Adrenal gland (tissue), 12 donors: ENCODE results near the gene ARAP1. TPM values are rescaled to one million over a fixed set of nuclear protein-coding genes. Genes with fewer than 3 reads are reported as not detected.

Source experiments
- DNase-seq, 7 donors: peaks; one replicate each; pipeline ENCODE4 v3.0.0-alpha.2; 2019 to 2020
- H3K27ac ChIP-seq, 5 donors: fragments of 200-600 bp; sonication (generic) in 4 of 5; 1 replicate in 3 of 5; 2 replicates in 2 of 5; pipeline versions ENCODE4 v1.5.1 to v1.8.0; 2016 to 2020; ENCODE audit warnings: mild to moderate bottlenecking in 1 of 5
- H3K27me3 ChIP-seq: fragments of 200-600 bp; 2 replicates; pipeline ENCODE4 v1.8.0; 2021
- H3K36me3 ChIP-seq, 2 donors: fragments of 200-600 bp; replicated peaks in 1 of 2; 1 replicate in 1 of 2; 2 replicates in 1 of 2; pipeline versions ENCODE4 v1.5.1 to v1.8.0; 2018 to 2022
- H3K4me1 ChIP-seq, 2 donors: fragments of 200-600 bp; replicated peaks in 1 of 2; 1 replicate in 1 of 2; 2 replicates in 1 of 2; pipeline versions ENCODE4 v1.5.1 to v1.8.0; 2018 to 2021
- H3K4me3 ChIP-seq, 4 donors: fragments of 200-600 bp; sonication (generic) in 3 of 4; one replicate each; pipeline ENCODE4 v1.5.1; 2016 to 2018
- H3K9me3 ChIP-seq, 3 donors: fragments of 200-600 bp; sonication (generic) in 1 of 3; replicated peaks in 1 of 3; 1 replicate in 2 of 3; 2 replicates in 1 of 3; pipeline versions ENCODE4 v1.5.1 to v1.8.0; 2016 to 2021
- CTCF ChIP-seq, 6 experiments: fragments of 450-650 bp in 4 of 6; fragments of 200-600 bp in 2 of 6; sonication (generic) in 1 of 6; IDR thresholded peaks; 1 replicate in 5 of 6; 2 replicates in 1 of 6; pipeline versions ENCODE4 v1.5.1 to v1.8.0; 2016 to 2021; ENCODE audit warnings: antibody characterized with exemption in 6 of 6, mild to moderate bottlenecking in 2 of 6, moderate library complexity in 1 of 6
- POLR2A ChIP-seq, 2 donors: fragments of 450-650 bp; IDR thresholded peaks; one replicate each; pipeline ENCODE4 v1.6.1; 2017; ENCODE audit warnings: antibody characterized with exemption in 2 of 2, mild to moderate bottlenecking in 2 of 2, moderate library complexity in 1 of 2
- WGBS, 4 donors: extraction: QIAGEN DNeasy Blood & Tissue Kit in 2 of 4; methylation state at CpG; one replicate each; pipeline versions ENCODE4 v1.1.5 to v1.1.7; 2013 to 2017; 5-methylcytosine and 5-hydroxymethylcytosine counted together
- intact Hi-C, 2 donors: fragments of 100-400 bp; cut with DNase I; formaldehyde crosslinking; loops; one replicate each; pipeline versions ENCODE4 v1.14.1 to v1.15.0; 2022 to 2023
- polyA plus RNA-seq, 3 donors: library from polyadenylated mRNA; stranded (reverse); fragments of 200-250 nt in 2 of 3; fragments of 350-450 nt in 1 of 3; fragmentation: Illumina TruSeq in 1 of 3; extraction: RNeasy Lipid Tissue Mini Kit (QIAGEN cat#74804) in 1 of 3; gene quantifications; one replicate each; pipeline ENCODE4 v1.2.3, GENCODE V29; 2013 to 2014
- total RNA-seq, 9 donors: library from RNA; depleted of rRNA in 4 of 9; stranded (reverse); fragments of >200 nt in 4 of 9; fragments of 120-200 nt in 1 of 9; fragmentation: NEBNext Ultra II Directional in 1 of 9; extraction: Animal tissue kit (Norgen Biotek cat#: 25700) in 1 of 9; gene quantifications; one replicate each; pipeline versions ENCODE4 v1.1.0 to v1.2.4, GENCODE V29; 2013 to 2023
- donor health status: healthy with polysubstance abuse.
- donor health status: Bipolar disorder and iron deficiency.
- donor health status: DM: yes; HTN: yes; CAD: no.
- donor health status: DM: no; HTN: no; CAD: no.
- donor health status: DM: no; HTN: no; CAD: no.
- donor health status: DM: yes; HTN: yes; CAD: no.

ARAP1 gene
- total and polyA plus RNA-seq, 12 donors = 30.0 to 217 (median 149) TPM

GRCh38 chr11:72693271-72693968, 58.8 kb downstream of the ARAP1 start:
- intact Hi-C loops = no loop called here
- H3K27ac ChIP-seq = no peak overlapping the region

GRCh38 chr11:72692498-72693237, 59.5 kb downstream of the ARAP1 start:
- Histone ChIP-seq H3K9me3 (no peaks in the 10 kb centered on the region), H3K27ac (no peak overlapping the region), H3K4me1 (no peaks in the 10 kb centered on the region), H3K36me3 (peaks cover 0 to 98% of the 10 kb centered on the region in 2 donors), H3K4me3 (no peak overlapping the region), H3K27me3 (no peaks in the 10 kb centered on the region)
- TF ChIP-seq POLR2A (IDR thresholded peaks at IDR 0.05) = no peak
- no peak for TF ChIP-seq CTCF (IDR thresholded peaks at IDR 0.05)
- 78 to 86% (median 83%) methylated on average over 7 to 9 of the region's 9 CpGs for WGBS, 4 donors
- DNase-seq = no peak
- intact Hi-C loops = no loop called here

More at GRCh38 chr11:72693271-72693968, 58.8 kb downstream of the ARAP1 start:
- peaks cover 0 to 98% of the 10 kb centered on the region in 2 donors for H3K36me3 ChIP-seq
- no peaks in the 10 kb centered on the region for H3K27me3 ChIP-seq
- 95 to 96% (median 96%) methylated on average over 2 to 19 of the region's 19 CpGs for WGBS, 4 donors
- no peaks in the 10 kb centered on the region for H3K4me1 ChIP-seq
- no peaks in the 10 kb centered on the region for H3K9me3 ChIP-seq
- H3K4me3 ChIP-seq = no peak overlapping the region
- TF ChIP-seq POLR2A (IDR thresholded peaks at IDR 0.05) = no peak
- TF ChIP-seq CTCF (IDR thresholded peaks at IDR 0.05) = no peak
- DNase-seq = no peak

GRCh38 chr11:72690166-72690565, 62.0 kb downstream of the ARAP1 start:
- no peak for DNase-seq
- Histone ChIP-seq H3K27me3 (no peaks in the 10 kb centered on the region), H3K9me3 (no peaks in the 10 kb centered on the region), H3K27ac (no peak overlapping the region), H3K4me1 (no peaks in the 10 kb centered on the region), H3K36me3 (peaks cover 0 to 97% of the 10 kb centered on the region in 2 donors), H3K4me3 (no peak overlapping the region)
- WGBS, 4 donors = 86 to 93% (median 92%) methylated on average over 4 of the region's 4 CpGs
- TF ChIP-seq CTCF (IDR thresholded peaks at IDR 0.05) (no peak), POLR2A (IDR thresholded peaks at IDR 0.05) (no peak)
- intact Hi-C loops = no loop called here

- H3K9me3 ChIP-seq = no peaks in the 10 kb centered on the region
- 69 to 86% (median 79%) methylated on average over 5 to 7 of the region's 7 CpGs for WGBS, 4 donors
- DNase-seq = no peak
- TF ChIP-seq POLR2A (IDR thresholded peaks at IDR 0.05) (no peak), CTCF (IDR thresholded peaks at IDR 0.05) (peak in 1 of 6 experiments; percentile 13)
- peaks cover 0 to 97% of the 10 kb centered on the region in 2 donors for H3K36me3 ChIP-seq
- no peaks in the 10 kb centered on the region for H3K27me3 ChIP-seq
- no peak overlapping the region for H3K4me3 ChIP-seq
- intact Hi-C loops = no loop called here
- peaks cover 0 to 7% of the 10 kb centered on the region in 2 donors for H3K4me1 ChIP-seq
- H3K27ac ChIP-seq = peak overlapping the region in 2 of 5 donors; percentile 30 to 72
Observed at GRCh38 chr11:72688929-72689328, 63.3 kb downstream of the ARAP1 start.
